Spleen (tissue), 7 donors: ENCODE results near the gene RPL29.

Experiments used
- POLR2AphosphoS5 ChIP-seq, 3 donors: sonication (generic); formaldehyde crosslinking; IDR thresholded peaks; one replicate each; pipeline ENCODE4 v1.5.1; 2017; ENCODE audit warnings: antibody characterized with exemption in 3 of 3
- TF ChIP-seq, protein P1 (sequence below), 11 experiments: fragments of 200-600 bp in 7 of 11; fragments of 450-650 bp in 4 of 11; sonication (generic) in 4 of 11; IDR thresholded peaks in 8 of 11; conservative IDR thresholded peaks in 3 of 11; 1 replicate in 7 of 11; 2 replicates in 4 of 11; pipeline versions ENCODE4 v1.4.0 to v1.8.0; 2016 to 2021; ENCODE audit warnings: antibody characterized with exemption in 11 of 11, inconsistent platforms in 4 of 11, mild to moderate bottlenecking in 1 of 11
- donor health status: DM: no; HTN: no; CAD: no; lungs with moderate emphysema.
- donor health status: DM: no; HTN: no; CAD: no.
- donor health status: DM: no; HTN: no; CAD: no.

DNA sequence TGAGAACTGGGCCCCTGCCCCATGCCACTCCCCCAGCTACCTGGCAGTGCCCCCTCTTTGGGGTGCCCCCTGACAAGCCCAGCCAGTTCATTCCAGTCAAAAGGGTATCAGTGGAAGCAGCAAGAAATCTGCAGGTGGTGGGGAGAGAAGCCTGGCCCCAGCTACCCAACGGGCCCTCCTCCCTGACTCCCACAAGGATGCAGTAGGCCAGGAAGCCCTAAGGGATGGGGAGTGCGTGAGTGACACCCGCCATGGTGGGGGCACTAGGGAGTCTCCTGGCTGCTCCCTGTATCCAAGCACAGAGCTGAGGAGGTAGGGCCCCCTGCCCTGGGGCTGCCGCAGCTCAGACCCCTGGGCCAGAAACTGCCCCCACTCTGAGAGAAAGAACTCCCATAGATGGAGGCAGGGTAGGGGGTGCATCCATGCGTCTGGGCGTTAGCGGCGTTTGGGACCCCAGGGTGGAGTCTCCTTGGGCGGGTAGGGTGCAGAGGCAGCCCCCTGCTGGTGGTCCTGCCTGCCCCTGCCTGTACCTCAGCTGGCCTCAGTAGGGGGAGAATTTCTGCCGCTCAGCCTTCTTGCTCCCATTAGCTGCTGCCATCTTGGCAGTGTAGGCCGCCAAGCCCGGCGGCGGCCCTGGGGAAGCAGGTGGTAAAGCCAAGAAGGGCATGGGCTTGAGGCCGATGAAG, 38.0 kb downstream of the RPL29 start:
- TF ChIP-seq, protein P1, sequence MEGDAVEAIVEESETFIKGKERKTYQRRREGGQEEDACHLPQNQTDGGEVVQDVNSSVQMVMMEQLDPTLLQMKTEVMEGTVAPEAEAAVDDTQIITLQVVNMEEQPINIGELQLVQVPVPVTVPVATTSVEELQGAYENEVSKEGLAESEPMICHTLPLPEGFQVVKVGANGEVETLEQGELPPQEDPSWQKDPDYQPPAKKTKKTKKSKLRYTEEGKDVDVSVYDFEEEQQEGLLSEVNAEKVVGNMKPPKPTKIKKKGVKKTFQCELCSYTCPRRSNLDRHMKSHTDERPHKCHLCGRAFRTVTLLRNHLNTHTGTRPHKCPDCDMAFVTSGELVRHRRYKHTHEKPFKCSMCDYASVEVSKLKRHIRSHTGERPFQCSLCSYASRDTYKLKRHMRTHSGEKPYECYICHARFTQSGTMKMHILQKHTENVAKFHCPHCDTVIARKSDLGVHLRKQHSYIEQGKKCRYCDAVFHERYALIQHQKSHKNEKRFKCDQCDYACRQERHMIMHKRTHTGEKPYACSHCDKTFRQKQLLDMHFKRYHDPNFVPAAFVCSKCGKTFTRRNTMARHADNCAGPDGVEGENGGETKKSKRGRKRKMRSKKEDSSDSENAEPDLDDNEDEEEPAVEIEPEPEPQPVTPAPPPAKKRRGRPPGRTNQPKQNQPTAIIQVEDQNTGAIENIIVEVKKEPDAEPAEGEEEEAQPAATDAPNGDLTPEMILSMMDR (IDR thresholded peaks at IDR 0.05 in 8 of 11, conservative IDR thresholded peaks at IDR 0.05 in 3 of 11): no peak
- no peak for TF ChIP-seq POLR2AphosphoS5 (IDR thresholded peaks at IDR 0.05)
